Stimulated activated CD4-positive, alpha-beta T cell treated with anti-CD3 and anti-CD28 coated beads, Interleukin-1b, Interleukin-23, amount 100 ng/mL, for 48 hours (primary cell): Measurements from ENCODE around the gene ZNF629.

Experiments used
- DNase-seq: peaks from one replicate; pipeline ENCODE4 v3.0.0-alpha.2; 2020

ZNF629 gene

DNA sequence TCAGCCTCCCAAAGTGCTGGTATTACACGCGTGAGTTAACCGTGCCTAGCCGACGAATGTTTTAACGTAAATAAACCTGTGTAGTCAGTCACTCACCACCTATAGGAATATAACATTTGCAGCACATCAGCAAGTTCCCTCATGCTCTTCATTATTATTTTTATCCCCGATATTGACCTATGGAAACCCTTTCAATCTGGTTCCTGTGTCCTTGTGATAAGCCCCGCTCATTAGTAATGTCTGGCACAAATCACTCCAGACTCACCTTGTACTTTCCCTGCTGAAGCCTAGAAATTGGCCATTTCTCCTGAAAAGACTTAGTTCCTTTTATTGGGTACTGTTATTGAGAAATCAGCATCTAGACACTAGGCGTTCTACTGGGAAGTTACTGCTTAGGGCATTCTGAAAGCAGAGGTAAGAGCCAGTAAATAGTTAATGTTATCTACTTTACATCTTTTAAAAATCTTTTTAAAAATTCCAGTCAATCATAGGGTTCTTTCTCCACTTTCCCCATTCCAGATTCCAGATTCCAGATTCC, 40.3 kb downstream of the ZNF629 start:
- no peak for DNase-seq

DNA sequence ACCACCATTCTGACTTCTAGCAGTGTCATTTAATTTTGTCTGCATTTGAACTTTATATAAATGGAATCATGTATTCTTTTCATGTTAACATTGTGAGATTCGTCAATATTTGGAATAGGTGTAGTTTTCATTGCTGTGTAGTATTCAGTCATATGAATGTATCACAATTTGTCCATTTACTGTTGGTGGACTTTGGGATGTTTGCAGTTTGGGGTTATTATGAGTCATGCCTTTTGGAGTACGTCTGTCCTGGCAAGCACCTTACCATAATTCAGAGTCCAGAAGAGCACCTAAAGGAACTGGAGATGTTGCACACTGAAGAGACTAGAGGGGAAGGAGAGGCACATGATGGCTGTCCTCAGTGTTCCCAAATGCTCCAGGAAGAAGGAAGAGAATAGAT, 41.9 kb downstream of the ZNF629 start:
- DNase-seq = no peak

DNA sequence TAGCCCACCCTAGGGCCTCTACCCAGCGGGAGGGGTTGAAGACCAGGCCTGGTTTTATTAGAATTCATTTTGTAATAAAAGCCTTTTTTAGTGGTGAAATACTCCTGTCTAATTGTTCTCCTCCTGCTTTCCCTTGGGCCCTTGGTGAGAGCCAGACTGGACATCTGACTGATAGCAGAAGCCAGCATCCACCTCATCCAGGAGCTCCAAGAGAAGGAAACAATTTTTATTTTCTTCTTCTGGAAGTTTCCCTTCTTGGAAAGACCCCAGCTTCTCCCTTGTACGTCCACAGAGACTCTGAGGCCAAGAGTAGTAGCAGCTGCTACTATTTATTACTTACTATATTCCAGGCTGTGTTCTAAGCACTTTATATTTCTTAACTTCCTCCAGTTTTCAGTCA, 42.8 kb downstream of the ZNF629 start:
- DNase-seq = no peak

DNA sequence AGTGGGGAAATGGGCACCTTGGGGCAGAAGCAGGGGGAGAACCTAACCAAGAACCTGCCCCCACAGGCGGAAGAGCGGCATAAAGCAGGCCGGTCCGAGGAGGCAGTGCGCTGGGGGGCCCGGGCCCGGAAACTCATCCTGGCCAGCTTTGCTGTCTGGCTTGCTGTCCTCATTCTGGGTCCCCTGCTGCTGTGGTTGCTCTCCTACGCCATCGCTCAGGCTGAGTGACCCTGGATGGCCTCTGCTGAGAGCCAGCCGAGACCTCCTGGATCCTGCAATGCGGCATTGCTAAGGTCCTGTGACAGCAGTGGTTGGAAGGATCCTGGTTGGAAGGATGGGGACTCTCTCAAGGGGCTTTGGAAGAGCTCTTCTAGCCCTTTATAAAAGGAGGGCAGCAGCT, 43.3 kb downstream of the ZNF629 start:
- no peak for DNase-seq

DNA sequence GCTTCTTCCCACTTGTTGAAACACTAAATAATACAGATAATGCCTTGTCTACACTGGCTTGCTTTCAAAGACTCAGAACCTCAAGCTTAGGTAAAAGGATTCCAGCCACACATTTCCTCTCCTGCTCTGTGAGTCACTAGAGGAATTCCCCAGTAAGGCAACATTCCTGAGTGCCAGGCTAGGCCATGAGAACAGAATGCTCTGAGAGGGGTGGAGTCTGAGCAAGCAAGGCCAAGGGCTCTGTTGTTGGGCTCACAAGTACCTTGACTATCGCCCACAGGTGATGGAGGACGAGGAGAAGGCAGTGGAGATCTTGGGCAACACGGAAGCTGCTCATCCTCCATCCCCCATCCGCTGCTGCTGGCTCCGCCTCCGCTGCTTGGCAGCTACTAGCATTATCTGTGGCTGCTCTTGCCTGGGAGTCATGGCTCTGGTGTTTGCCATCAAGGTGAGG, 45.5 kb downstream of the ZNF629 start:
- DNase-seq = no peak

DNA sequence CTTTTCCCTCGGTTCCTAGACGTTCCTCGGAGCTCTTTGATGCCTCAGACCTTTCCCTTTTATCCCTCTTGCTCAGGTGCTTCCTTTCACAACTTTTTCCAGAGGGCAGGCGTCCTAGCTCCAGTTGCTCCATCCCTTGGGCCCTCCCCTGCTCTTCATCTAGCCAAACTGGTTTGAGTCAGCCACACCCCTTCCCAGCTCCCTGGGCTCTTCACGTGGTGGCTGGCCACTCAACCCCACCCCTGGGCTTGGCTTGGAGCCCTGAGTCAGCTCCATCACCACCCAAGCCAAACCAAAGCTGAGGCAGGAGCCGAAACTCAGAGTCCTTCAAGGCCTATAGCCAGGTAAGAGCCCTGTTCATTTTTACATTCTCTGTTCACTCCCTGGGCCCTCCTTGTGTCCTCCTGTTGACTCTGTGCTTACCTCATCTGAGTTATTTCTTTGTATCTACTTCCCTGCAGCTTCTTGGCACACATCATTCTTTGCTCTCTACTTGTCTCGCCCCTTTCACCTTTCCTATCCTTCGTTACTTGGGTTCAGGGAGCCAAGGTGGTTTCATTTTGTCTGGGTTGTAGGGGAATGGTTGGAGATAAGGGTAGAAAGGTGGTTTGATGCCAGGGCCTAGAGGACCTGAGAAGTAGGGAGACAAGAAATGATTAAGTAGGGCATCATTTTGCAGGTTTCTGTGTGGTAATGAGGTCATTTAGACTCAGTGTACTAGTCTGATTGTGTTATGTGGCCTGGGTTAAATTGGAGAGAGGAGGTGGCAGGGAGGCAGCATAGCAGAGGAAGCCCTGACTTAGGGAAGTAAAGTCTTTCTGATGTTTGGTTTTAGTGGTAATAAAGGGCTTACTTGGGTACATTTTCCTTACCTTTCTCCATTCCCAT, 46.4 kb downstream of the ZNF629 start:
- no peak for DNase-seq

DNA sequence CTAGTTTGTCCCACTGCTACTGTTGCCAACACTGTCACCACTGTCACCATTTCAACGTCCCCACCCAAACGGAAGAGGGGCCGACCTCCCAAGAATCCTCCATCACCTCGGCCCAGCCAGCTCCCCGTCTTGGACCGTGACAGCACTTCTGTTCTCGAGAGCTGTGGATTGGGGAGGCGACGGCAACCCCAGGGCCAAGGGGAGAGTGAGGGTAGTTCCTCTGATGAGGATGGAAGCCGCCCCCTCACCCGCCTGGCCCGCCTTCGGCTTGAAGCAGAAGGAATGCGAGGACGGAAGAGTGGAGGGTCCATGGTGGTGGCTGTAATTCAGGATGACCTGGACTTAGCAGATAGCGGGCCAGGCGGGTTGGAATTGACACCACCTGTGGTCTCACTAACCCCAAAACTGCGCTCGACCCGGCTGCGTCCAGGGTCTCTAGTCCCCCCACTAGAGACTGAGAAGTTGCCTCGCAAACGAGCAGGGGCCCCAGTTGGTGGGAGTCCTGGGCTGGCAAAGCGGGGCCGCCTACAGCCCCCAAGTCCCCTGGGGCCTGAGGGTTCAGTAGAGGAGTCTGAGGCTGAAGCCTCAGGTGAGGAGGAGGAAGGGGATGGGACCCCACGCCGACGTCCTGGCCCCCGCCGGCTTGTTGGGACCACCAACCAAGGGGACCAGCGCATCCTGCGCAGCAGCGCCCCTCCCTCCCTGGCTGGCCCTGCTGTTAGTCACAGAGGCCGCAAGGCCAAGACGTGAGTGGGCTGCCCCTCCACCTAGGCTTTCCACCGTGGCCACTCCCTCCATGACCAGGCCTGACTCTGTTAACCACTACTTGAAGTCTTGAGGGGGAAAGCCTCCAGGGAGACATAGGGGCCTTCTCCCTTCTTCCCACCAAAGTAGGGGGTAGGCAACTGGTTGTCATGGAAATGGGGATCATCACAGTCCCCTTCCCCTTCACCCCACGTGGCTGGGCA, 47.7 kb downstream of the ZNF629 start:
- DNase-seq = no peak

DNA sequence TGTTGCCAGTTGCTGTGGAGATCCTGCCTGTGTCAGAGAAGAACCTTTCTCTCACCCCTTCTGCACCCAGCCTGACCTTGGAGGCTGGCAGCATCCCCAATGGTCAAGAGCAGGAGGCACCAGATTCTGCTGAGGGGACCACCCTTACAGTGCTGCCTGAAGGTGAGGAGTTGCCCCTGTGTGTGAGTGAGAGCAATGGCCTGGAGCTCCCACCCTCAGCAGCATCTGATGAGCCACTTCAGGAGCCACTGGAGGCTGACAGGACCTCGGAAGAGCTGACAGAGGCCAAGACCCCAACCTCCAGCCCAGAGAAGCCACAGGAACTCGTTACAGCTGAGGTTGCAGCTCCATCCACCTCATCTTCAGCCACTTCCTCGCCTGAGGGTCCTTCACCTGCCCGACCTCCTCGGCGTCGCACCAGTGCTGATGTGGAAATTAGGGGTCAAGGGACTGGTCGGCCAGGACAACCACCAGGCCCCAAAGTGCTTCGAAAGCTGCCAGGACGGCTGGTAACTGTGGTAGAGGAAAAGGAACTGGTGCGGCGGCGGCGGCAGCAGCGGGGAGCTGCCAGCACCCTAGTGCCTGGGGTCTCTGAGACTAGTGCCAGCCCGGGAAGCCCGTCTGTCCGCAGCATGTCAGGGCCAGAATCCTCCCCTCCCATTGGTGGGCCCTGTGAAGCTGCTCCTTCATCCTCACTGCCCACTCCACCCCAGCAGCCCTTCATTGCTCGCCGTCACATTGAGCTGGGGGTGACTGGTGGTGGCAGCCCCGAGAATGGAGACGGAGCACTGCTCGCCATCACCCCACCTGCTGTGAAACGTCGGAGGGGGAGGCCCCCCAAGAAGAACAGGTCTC, 49.0 kb downstream of the ZNF629 start:
- DNase-seq = no peak

DNA sequence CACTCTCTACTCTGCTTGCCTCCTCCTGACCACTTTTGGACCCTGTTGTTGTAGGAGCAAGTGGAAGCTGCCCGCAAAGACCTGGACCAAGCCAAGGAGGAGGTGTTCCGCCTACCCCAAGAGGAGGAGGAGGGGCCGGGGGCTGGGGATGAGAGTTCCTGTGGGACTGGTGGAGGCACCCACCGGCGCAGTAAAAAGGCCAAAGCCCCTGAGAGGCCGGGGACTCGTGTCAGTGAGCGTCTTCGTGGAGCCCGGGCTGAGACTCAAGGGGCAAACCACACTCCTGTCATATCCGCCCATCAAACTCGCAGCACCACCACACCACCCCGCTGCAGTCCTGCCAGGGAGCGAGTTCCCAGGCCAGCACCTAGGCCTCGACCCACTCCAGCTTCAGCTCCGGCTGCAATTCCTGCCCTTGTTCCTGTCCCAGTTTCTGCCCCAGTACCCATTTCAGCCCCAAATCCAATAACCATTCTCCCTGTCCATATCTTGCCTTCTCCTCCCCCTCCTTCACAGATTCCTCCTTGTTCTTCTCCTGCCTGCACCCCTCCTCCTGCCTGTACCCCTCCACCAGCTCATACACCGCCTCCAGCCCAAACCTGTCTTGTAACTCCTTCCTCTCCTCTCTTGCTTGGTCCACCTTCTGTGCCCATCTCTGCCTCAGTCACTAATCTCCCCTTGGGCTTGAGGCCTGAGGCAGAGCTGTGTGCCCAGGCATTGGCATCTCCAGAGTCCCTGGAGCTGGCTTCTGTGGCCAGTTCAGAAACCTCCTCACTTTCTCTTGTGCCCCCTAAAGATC, 49.8 kb downstream of the ZNF629 start:
- DNase-seq = no peak

DNA sequence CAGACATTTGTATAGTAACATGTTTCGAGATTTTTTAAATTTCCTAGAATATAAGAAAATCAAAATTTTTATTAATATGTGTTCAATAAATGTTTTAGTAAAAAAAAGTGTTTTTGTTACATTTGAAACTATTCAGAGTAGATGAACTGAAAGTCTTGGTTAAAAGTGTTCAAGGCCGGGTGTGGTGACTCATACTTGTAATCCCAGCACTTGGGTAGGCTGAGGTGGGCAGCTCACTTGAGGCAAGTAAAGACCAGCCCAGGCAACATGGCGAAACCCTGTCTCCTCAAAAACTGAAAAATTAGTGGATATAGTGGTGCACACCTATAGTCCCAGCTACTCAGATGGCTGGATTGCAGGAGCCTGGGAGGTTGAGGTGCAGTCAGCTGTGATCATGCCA, 55.6 kb downstream of the ZNF629 start:
- no peak for DNase-seq

DNA sequence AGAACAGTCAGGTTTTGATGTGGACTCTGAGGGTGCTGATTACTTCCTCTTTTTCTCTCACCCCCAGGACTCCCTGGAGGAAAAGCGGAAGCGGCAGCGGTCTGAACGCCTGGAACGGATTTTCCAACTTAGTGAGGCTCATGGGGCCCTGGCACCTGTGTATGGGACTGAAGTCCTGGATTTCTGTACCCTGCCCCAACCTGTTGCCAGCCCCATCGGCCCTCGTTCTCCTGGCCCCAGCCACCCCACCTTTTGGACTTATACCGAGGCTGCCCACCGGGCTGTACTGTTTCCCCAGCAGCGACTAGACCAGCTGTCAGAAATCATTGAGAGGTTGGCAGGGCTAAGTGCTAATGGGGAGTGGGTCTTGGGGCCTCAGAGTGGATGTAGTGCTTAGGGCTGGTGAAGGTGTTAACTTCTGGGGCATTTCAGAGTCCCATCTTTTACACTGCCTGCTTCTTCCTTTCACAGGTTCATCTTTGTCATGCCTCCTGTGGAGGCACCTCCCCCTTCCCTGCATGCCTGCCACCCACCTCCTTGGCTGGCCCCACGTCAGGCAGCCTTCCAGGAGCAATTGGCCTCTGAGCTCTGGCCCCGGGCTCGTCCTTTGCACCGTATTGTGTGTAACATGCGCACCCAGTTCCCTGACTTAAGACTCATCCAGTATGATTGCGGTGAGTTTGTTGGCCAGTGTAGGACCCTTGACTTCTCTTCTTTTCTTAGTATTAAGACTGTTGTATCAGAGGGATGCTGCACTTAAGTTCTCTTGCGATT, 57.9 kb downstream of the ZNF629 start:
- DNase-seq = no peak
